Measurements from ENCODE around the gene NBAS. TPM values are rescaled to one million over a fixed set of nuclear protein-coding genes. Genes with fewer than 3 reads are reported as not detected.
"Not testable (repeated sequence)": the region's sequence is repeated elsewhere in the genome, so short reads cannot be mapped to it uniquely, and the experiment has no call there.

The NBAS gene
- polyA plus RNA-seq, 1 donor (not counting 4 experiments of a cell fraction or from before 2014, with no cell fraction given) = 27.9 TPM

- FAIRE-seq = no peak
Measured at GRCh38 chr2:15445891-15446562, 115.1 kb downstream of the NBAS start.

GRCh38 chr2:15439768-15440524, 121.2 kb downstream of the NBAS start:
- H3K9me3 ChIP-seq (ENCODE audit: control insufficient read depth, low read depth, low read length); H3K9me1 ChIP-seq (ENCODE audit: control insufficient read depth, extremely low read depth, insufficient read depth, low read length); H3K79me2 ChIP-seq (ENCODE audit: control insufficient read depth, insufficient read depth, low read length); H3K9ac ChIP-seq (ENCODE audit: control insufficient read depth, extremely low read depth, insufficient read depth, low read length); H3K4me3 ChIP-seq (ENCODE audit: control insufficient read depth in 2 of 3, extremely low read depth in 1 of 3, insufficient read depth in 2 of 3, low read depth in 1 of 3, low read length in 3 of 3); FAIRE-seq; DNase-seq (ENCODE audit: low read depth, low spot score); H3K4me2 ChIP-seq (ENCODE audit: control insufficient read depth, extremely low read depth, insufficient read depth, low read depth, low read length); dilution Hi-C loops (cut with MboI; ENCODE audit: extremely low pct_ligation_motif_present, low sequenced_read_pairs); H2AFZ ChIP-seq (ENCODE audit: control insufficient read depth, low read length); H3K4me1 ChIP-seq (ENCODE audit: control insufficient read depth, extremely low read depth, insufficient read depth, low read length); H4K20me1 ChIP-seq (ENCODE audit: control insufficient read depth, extremely low read depth, insufficient read depth, low read length); H3K27me3 ChIP-seq (ENCODE audit: control insufficient read depth, extremely low read depth, insufficient read depth, low read length); H3K36me3 ChIP-seq (ENCODE audit: control insufficient read depth in 2 of 2, extremely low read depth in 1 of 2, insufficient read depth in 2 of 2, low read length in 2 of 2); H3K27ac ChIP-seq (ENCODE audit: control insufficient read depth, insufficient read depth, low read length): not testable (repeated sequence)

More at GRCh38 chr2:15445891-15446562, 115.1 kb downstream of the NBAS start:
- H3K27ac ChIP-seq (ENCODE audit: control insufficient read depth, insufficient read depth, low read length) = no peak overlapping the region
- H2AFZ ChIP-seq (ENCODE audit: control insufficient read depth, low read length) = no peak overlapping the region
- no peak overlapping the region for H3K4me2 ChIP-seq (ENCODE audit: control insufficient read depth, extremely low read depth, insufficient read depth, low read depth, low read length)
- no peak for DNase-seq (ENCODE audit: low read depth, low spot score)
- H3K9ac ChIP-seq (ENCODE audit: control insufficient read depth, extremely low read depth, insufficient read depth, low read length) = no peak overlapping the region
- H4K20me1 ChIP-seq (ENCODE audit: control insufficient read depth, extremely low read depth, insufficient read depth, low read length) = no peaks in the 10 kb centered on the region
- H3K9me3 ChIP-seq (ENCODE audit: control insufficient read depth, low read depth, low read length) = no peaks in the 10 kb centered on the region
- no peak for TF ChIP-seq EZH2 (IDR thresholded peaks at IDR 0.05; ENCODE audit: low read length)
- no peaks in the 10 kb centered on the region for H3K4me1 ChIP-seq (ENCODE audit: control insufficient read depth, extremely low read depth, insufficient read depth, low read length)
- no peaks in the 10 kb centered on the region for H3K27me3 ChIP-seq (ENCODE audit: control insufficient read depth, extremely low read depth, insufficient read depth, low read length)
- no peak overlapping the region for H3K4me3 ChIP-seq (ENCODE audit: control insufficient read depth in 2 of 3, extremely low read depth in 1 of 3, insufficient read depth in 2 of 3, low read depth in 1 of 3, low read length in 3 of 3)
- H3K36me3 ChIP-seq (ENCODE audit: control insufficient read depth in 2 of 2, extremely low read depth in 1 of 2, insufficient read depth in 2 of 2, low read length in 2 of 2) = no peaks in the 10 kb centered on the region
- dilution Hi-C loops (cut with MboI; ENCODE audit: extremely low pct_ligation_motif_present, low sequenced_read_pairs) = no loop called here
- no peaks in the 10 kb centered on the region for H3K9me1 ChIP-seq (ENCODE audit: control insufficient read depth, extremely low read depth, insufficient read depth, low read length)
- H3K79me2 ChIP-seq (ENCODE audit: control insufficient read depth, insufficient read depth, low read length) = no peaks in the 10 kb centered on the region

GRCh38 chr2:15439366-15439765, 121.8 kb downstream of the NBAS start:
- FAIRE-seq; H2AFZ ChIP-seq (ENCODE audit: control insufficient read depth, low read length); H3K27me3 ChIP-seq (ENCODE audit: control insufficient read depth, extremely low read depth, insufficient read depth, low read length); H3K4me1 ChIP-seq (ENCODE audit: control insufficient read depth, extremely low read depth, insufficient read depth, low read length); H3K27ac ChIP-seq (ENCODE audit: control insufficient read depth, insufficient read depth, low read length); H3K79me2 ChIP-seq (ENCODE audit: control insufficient read depth, insufficient read depth, low read length); H3K9me1 ChIP-seq (ENCODE audit: control insufficient read depth, extremely low read depth, insufficient read depth, low read length); H3K4me3 ChIP-seq (ENCODE audit: control insufficient read depth in 2 of 3, extremely low read depth in 1 of 3, insufficient read depth in 2 of 3, low read depth in 1 of 3, low read length in 3 of 3); DNase-seq (ENCODE audit: low read depth, low spot score); dilution Hi-C loops (cut with MboI; ENCODE audit: extremely low pct_ligation_motif_present, low sequenced_read_pairs); H4K20me1 ChIP-seq (ENCODE audit: control insufficient read depth, extremely low read depth, insufficient read depth, low read length); H3K4me2 ChIP-seq (ENCODE audit: control insufficient read depth, extremely low read depth, insufficient read depth, low read depth, low read length); H3K36me3 ChIP-seq (ENCODE audit: control insufficient read depth in 2 of 2, extremely low read depth in 1 of 2, insufficient read depth in 2 of 2, low read length in 2 of 2); H3K9ac ChIP-seq (ENCODE audit: control insufficient read depth, extremely low read depth, insufficient read depth, low read length); H3K9me3 ChIP-seq (ENCODE audit: control insufficient read depth, low read depth, low read length): not testable (repeated sequence)

All from keratinocyte (primary cell).